ENCODE data around the gene MLLT1.

GRCh38 chr19:6226012-6226411 is 53.8 kb downstream of the MLLT1 start:
- TF ChIP-seq EZH2 (IDR thresholded peaks at IDR 0.05; ENCODE audit: low read depth) (no peak), CTCF (conservative IDR thresholded peaks at IDR 0.05) (no peak)
